Measurements from ENCODE around the gene IL17RA. TPM values are rescaled to one million over a fixed set of nuclear protein-coding genes. Genes with fewer than 3 reads are reported as not detected.

IL17RA gene
- total and polyA plus RNA-seq, 2 experiments from 2014 or later: 3.3 to 4.7 TPM

- no peaks in the 10 kb centered on the region for H3K36me3 ChIP-seq
- H3K27ac ChIP-seq: no peak overlapping the region
- no peak for TF ChIP-seq CTCF (IDR thresholded peaks at IDR 0.05; ENCODE audit: low read depth, low read length)
- DNase-seq (ENCODE audit: low read depth in 1 of 2, low spot score in 1 of 2): no peak
- no peaks in the 10 kb centered on the region for H3K4me1 ChIP-seq (ENCODE audit: low read depth)
- no peaks in the 10 kb centered on the region for H3K9me3 ChIP-seq (ENCODE audit: low read depth)
- no peak overlapping the region for H3K4me3 ChIP-seq
- H3K27me3 ChIP-seq: no peaks in the 10 kb centered on the region
These were observed 22.7 kb downstream of the IL17RA start for GRCh38 chr22:17107547-17107810.

- Histone ChIP-seq H3K4me3 (no peak overlapping the region), H3K4me1 (ENCODE audit: low read depth) (no peaks in the 10 kb centered on the region), H3K36me3 (no peaks in the 10 kb centered on the region), H3K9me3 (ENCODE audit: low read depth) (no peaks in the 10 kb centered on the region), H3K27ac (no peak overlapping the region), H3K27me3 (no peaks in the 10 kb centered on the region)
- DNase-seq (ENCODE audit: low read depth in 1 of 2, low spot score in 1 of 2): no peak
- TF ChIP-seq CTCF (IDR thresholded peaks at IDR 0.05; ENCODE audit: low read depth, low read length): no peak
These were observed 23.7 kb downstream of the IL17RA start for GRCh38 chr22:17108256-17109112.

GRCh38 chr22:17109113-17109865 is 24.5 kb downstream of the IL17RA start:
- H3K36me3 ChIP-seq: no peaks in the 10 kb centered on the region

GRCh38 chr22:17109976-17110375 is 25.2 kb downstream of the IL17RA start:
- Histone ChIP-seq H3K4me3 (no peak overlapping the region), H3K9me3 (ENCODE audit: low read depth) (no peaks in the 10 kb centered on the region)
- no peak for TF ChIP-seq CTCF (IDR thresholded peaks at IDR 0.05; ENCODE audit: low read depth, low read length)

More at GRCh38 chr22:17109113-17109865, 24.5 kb downstream of the IL17RA start:
- Histone ChIP-seq H3K27ac (no peak overlapping the region), H3K4me3 (no peak overlapping the region), H3K9me3 (ENCODE audit: low read depth) (no peaks in the 10 kb centered on the region), H3K4me1 (ENCODE audit: low read depth) (no peaks in the 10 kb centered on the region), H3K27me3 (no peaks in the 10 kb centered on the region)
- no peak for TF ChIP-seq CTCF (IDR thresholded peaks at IDR 0.05; ENCODE audit: low read depth, low read length)
- no peak for DNase-seq (ENCODE audit: low read depth in 1 of 2, low spot score in 1 of 2)

GRCh38 chr22:17110791-17111550 is 26.2 kb downstream of the IL17RA start:
- no peak for TF ChIP-seq CTCF (IDR thresholded peaks at IDR 0.05; ENCODE audit: low read depth, low read length)
- H3K36me3 ChIP-seq: no peaks in the 10 kb centered on the region
- no peaks in the 10 kb centered on the region for H3K27me3 ChIP-seq
- no peaks in the 10 kb centered on the region for H3K4me1 ChIP-seq (ENCODE audit: low read depth)
- no peak overlapping the region for H3K4me3 ChIP-seq
- no peak for DNase-seq (ENCODE audit: low read depth in 1 of 2, low spot score in 1 of 2)
- no peaks in the 10 kb centered on the region for H3K9me3 ChIP-seq (ENCODE audit: low read depth)
- H3K27ac ChIP-seq: no peak overlapping the region

More at GRCh38 chr22:17109976-17110375, 25.2 kb downstream of the IL17RA start:
- DNase-seq (ENCODE audit: low read depth in 1 of 2, low spot score in 1 of 2): no peak
- no peaks in the 10 kb centered on the region for H3K4me1 ChIP-seq (ENCODE audit: low read depth)
- no peaks in the 10 kb centered on the region for H3K27me3 ChIP-seq
- H3K36me3 ChIP-seq: no peaks in the 10 kb centered on the region
- no peak overlapping the region for H3K27ac ChIP-seq
